ENCODE results near the gene CSH1. TPM values are rescaled to one million over a fixed set of nuclear protein-coding genes. Genes with fewer than 3 reads are reported as not detected.
"Not testable (repeated sequence)": the region's sequence is repeated elsewhere in the genome, so short reads cannot be mapped to it uniquely, and the experiment has no call there.

The CSH1 gene
- total RNA-seq, 4 donors from 2014 or later: not detected

DNA sequence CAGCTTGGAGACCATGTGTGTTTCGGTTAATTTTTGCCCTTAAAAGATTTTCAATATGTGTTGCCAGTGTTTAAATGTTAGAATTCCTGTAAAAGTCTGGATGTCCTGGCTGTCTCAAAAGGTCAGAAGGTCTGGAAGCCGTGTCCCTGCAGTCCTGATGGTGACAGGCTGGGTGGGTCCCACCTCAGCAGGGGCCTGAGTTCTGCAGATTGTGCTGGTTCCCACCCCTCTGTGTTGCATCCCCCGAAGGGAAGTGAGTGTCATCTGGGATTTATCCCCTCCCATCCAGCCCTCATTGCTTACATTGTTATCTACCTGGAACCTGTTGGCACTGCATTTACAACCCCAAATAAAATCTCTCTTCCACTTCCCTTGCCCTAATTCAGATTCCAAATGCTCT lies 2.4 kb downstream of the CSH1 start:
- not testable (repeated sequence) for H3K36me3 ChIP-seq, H3K27me3 ChIP-seq, H3K4me1 ChIP-seq, H3K9me3 ChIP-seq, H3K27ac ChIP-seq, ATAC-seq, H3K4me3 ChIP-seq
- WGBS, 2 donors (ENCODE audit: low coverage in 1 of 2): 37 to 80% methylated on average over 2 of the region's 3 CpGs

DNA sequence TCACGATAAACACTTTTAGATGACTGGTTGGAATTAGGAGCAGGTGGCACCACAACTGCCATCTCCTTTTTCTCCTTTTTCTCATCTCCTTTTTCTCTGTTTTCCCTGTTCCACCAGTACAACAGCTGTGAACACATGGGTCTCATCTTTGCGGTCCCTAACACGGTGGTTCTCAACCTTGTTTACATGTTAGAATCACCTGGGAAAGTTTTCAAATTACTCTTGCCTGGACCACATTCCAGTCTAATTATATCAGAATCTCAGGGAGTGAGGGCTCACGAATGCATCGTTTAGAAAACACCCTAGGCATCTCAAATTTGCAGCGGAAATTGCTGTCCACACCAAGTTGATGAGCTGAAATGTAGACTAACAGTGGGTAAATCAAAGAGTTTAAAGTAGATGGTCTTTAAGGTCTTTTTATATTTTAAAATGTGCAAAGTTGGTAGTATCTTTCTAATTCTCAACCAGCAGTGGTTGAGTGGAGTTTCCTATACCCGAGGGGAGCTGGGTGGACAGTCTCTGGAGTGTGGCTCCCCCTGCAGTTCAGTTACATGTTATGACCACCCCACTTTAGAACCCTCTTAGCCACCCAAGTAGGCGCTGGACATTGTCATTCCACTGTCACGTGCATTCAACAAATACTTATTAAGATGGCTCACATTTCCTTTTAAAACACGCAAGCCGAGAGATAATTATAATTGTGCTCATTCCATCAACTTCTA lies 3.9 kb downstream of the CSH1 start:
- not testable (repeated sequence) for H3K27me3 ChIP-seq, H3K4me3 ChIP-seq, H3K9me3 ChIP-seq, H3K27ac ChIP-seq, H3K4me1 ChIP-seq, ATAC-seq, H3K36me3 ChIP-seq
- 50 to 86% methylated on average over 4 to 11 of the region's 11 CpGs for WGBS, 2 donors (ENCODE audit: low coverage in 1 of 2)

DNA sequence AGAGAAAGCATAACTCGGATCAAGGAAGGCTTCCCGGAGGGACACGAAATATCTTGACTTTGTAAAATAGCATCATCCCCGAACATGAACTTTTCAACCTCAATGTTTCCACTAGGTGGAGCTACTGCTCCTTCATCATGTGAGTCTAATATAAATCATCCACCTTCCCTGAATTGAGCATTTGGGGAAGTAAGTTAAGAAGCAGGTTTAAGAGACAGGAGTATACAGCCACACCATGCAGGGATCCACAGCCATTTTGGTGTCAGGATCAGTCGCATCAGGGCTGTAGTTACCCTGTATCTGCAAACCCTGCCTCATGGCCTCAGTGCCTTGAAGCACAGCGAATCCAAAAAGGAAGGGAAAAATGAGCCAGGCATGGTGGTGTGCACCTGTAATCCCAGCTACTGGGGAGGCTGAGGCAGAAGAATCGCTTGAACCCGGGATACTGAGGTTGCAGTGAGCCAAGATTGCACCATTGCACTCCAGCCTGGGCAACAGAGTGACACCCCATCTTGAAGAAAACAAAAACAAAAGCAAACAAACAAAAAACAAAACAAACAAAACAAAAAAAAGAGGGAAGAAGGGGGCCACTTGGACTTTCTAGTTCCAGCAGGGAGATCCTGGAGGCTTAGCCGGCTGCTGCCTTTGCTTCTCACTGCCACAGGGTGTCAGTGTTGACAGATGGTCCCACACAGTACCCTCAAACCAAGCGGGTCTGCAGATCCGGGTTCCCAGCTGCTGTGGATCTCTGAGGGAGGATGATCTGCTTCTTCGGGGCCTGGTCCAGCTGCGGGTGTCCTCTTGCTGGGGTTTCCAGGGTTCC lies 7.1 kb downstream of the CSH1 start:
- WGBS, 2 donors (ENCODE audit: low coverage in 1 of 2): 13 to 19% methylated on average over 4 to 13 of the region's 13 CpGs
- not testable (repeated sequence) for H3K9me3 ChIP-seq, H3K27me3 ChIP-seq, H3K4me3 ChIP-seq, H3K36me3 ChIP-seq, H3K4me1 ChIP-seq, H3K27ac ChIP-seq
- ATAC-seq: peak; percentile 53
- TF ChIP-seq, protein P1, sequence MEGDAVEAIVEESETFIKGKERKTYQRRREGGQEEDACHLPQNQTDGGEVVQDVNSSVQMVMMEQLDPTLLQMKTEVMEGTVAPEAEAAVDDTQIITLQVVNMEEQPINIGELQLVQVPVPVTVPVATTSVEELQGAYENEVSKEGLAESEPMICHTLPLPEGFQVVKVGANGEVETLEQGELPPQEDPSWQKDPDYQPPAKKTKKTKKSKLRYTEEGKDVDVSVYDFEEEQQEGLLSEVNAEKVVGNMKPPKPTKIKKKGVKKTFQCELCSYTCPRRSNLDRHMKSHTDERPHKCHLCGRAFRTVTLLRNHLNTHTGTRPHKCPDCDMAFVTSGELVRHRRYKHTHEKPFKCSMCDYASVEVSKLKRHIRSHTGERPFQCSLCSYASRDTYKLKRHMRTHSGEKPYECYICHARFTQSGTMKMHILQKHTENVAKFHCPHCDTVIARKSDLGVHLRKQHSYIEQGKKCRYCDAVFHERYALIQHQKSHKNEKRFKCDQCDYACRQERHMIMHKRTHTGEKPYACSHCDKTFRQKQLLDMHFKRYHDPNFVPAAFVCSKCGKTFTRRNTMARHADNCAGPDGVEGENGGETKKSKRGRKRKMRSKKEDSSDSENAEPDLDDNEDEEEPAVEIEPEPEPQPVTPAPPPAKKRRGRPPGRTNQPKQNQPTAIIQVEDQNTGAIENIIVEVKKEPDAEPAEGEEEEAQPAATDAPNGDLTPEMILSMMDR (IDR thresholded peaks at IDR 0.05): peak; percentile 5 to 43 (median 26)

DNA sequence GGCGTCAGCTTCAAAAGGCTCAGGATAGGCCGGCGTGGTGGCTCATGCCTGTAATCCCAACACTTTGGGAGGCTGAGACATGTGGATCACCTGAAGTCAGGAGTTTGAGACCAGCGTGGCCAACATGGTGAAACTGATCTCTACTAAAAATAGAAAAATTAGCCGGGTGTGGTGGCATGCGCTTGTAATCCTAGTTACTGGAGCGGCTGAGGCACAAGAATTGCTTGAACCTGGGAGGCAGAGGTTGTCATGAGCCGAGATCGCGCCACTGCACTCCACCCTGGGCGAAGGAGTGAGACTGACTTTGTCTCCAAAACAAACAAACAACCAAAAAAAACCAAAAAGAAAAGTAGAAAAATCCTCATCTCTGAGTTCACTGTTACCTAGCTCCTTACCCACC lies 11.3 kb downstream of the CSH1 start:
- H3K27ac ChIP-seq, H3K9me3 ChIP-seq, H3K4me3 ChIP-seq, H3K4me1 ChIP-seq, H3K27me3 ChIP-seq, ATAC-seq, H3K36me3 ChIP-seq: not testable (repeated sequence)
- 87 to 100% methylated on average over 4 to 6 of the region's 11 CpGs for WGBS, 2 donors (ENCODE audit: low coverage in 1 of 2)

DNA sequence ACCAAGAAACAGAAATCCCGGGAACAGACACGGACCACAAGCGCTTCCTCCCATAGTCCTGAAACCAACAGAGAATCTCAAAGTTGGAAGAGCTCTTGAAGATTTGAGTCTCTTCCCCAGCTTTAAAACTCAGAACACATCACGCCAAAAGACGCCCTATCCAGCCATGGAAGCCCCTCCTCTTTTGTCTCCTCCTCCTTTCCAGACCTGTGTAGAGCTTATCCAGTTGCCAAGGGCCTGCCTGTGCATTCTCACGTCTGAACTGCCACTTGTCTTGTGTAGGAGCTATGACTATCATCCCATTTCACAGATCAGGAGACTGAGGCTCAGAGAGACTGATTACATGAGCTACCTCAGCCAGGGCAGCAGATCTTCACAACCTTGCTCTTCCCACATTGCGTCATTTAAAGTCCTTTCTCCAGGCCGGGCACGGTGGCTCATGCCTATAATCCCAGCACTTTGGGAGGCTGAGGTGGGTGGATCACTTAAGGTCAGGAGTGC lies 13.7 kb downstream of the CSH1 start:
- H3K4me3 ChIP-seq, ATAC-seq, H3K4me1 ChIP-seq, H3K9me3 ChIP-seq, H3K27ac ChIP-seq, H3K36me3 ChIP-seq, H3K27me3 ChIP-seq: not testable (repeated sequence)
- WGBS, 2 donors (ENCODE audit: low coverage in 1 of 2): 60 to 66% methylated on average over 3 to 6 of the region's 9 CpGs

DNA sequence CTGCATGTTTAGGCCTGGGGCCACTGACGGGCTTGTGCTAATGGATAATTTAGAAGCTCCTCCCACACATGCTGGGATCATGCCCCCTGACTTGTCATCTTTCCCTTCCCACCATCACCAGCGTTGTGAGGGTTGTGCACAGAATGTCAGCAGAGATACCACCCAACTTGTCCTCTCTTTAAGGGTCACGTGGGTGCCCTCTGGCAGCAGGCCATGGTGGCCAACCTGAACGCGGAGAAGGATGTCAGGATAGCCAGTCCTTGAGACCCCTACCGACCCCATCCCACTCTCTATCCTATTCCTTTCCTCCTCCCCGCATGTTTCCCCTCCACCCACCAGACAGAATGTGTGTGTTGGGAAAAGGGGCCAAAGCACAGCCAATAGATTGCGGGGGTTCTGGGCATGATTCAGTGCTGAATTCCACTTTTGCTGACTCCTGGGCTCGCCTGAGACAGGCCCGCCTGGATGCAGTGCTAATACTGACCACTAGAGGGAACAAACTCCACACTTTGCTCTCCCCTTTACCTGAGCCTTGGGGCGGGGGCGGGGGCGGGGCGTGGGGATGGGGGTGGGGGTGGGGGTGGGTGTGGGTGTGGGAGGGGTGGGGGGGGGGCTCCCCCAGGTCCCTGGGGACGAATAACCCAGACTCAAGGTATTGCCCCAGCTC lies 14.3 kb downstream of the CSH1 start, which contains the start of gene GH2:
Gene GH2 (minus strand): TSS at position 10 of the 667 bp plus-strand sequence. CDS start 143 bp downstream, outside the sequence.
- H3K27me3 ChIP-seq: peaks cover 10% of the 10 kb centered on the region

DNA sequence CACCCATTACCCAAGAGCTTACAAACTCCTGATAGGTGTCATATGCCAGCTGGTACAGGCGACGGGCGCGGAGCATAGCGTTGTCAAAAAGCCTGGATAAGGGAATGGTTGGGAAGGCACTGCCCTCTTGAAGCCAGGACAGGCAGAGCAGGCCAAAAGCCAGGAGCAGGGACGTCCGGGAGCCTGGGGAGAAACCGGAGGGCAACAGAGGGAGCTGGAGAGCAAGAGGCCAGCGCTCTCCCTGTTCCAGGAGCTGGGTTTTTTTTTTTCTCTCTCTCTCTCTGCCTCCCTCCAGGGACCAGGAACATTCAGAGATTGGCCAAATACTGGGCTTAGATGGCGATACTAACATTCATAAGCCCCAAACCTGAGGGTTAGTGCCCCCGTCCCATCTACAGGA lies 15.0 kb downstream of the CSH1 start:
- H3K36me3 ChIP-seq, H3K27ac ChIP-seq, H3K4me3 ChIP-seq, H3K4me1 ChIP-seq, ATAC-seq, H3K9me3 ChIP-seq: not testable (repeated sequence)
- 54 to 80% methylated on average over 1 to 7 of the region's 11 CpGs for WGBS, 2 donors (ENCODE audit: low coverage in 1 of 2)
- peaks cover 17% of the 10 kb centered on the region for H3K27me3 ChIP-seq

More for the DNA sequence above, 14.3 kb downstream of the CSH1 start, which contains the start of gene GH2:
- Histone ChIP-seq H3K4me3 (no peak within 1 kb of the TSS), H3K27ac (no peak within 1 kb of the TSS), H3K9me3 (no peaks in the 10 kb centered on the region), H3K36me3 (no peaks in the 10 kb centered on the region), H3K4me1 (no peaks in the 10 kb centered on the region)
- WGBS, 2 donors (ENCODE audit: low coverage in 1 of 2): 90% methylated on average over 5 of the region's 15 CpGs; no CpG with 5 or more reads in 1 of the 2 donors
- ATAC-seq: no peak
- TF ChIP-seq, protein P1 (IDR thresholded peaks at IDR 0.05): peak; percentile 24 to 63 (median 38)
- no peak for TF ChIP-seq POLR2A (IDR thresholded peaks at IDR 0.05)

Measured in gastroesophageal sphincter (tissue), 4 donors.